HEK293T (cell line): Measurements from ENCODE around the gene EML4.

Experiments used
- ARNT ChIP-seq: fragments of 450-650 bp; IDR thresholded peaks from 2 replicates; pipeline ENCODE4 v1.6.1; 2017; ENCODE audit warnings: mild to moderate bottlenecking
- BHLHE40 ChIP-seq: fragments of 450-650 bp; IDR thresholded peaks from 2 replicates; pipeline ENCODE4 v1.6.1; 2016; ENCODE audit warnings: mild to moderate bottlenecking, moderate library complexity, borderline replicate concordance
- CTBP1 ChIP-seq: fragments of 450-650 bp; IDR thresholded peaks from 2 replicates; pipeline ENCODE4 v1.6.1; 2016; ENCODE audit warnings: borderline replicate concordance
- ELF4 ChIP-seq: fragments of 450-650 bp; IDR thresholded peaks from 2 replicates; pipeline ENCODE4 v1.6.1; 2017; ENCODE audit warnings: antibody characterized with exemption
- FOXA1 ChIP-seq: fragments of 450-650 bp; IDR thresholded peaks from 2 replicates; pipeline ENCODE4 v1.6.1; 2016; ENCODE audit warnings: mild to moderate bottlenecking
- FOXM1 ChIP-seq: fragments of 450-650 bp; IDR thresholded peaks from 2 replicates; pipeline ENCODE4 v1.6.1; 2017; ENCODE audit warnings: mild to moderate bottlenecking, borderline replicate concordance
- L3MBTL2 ChIP-seq: fragments of 450-650 bp; conservative IDR thresholded peaks from 2 replicates; pipeline ENCODE4 v1.6.1; 2016; ENCODE audit warnings: mild to moderate bottlenecking
- NFRKB ChIP-seq: fragments of 450-650 bp; IDR thresholded peaks from 2 replicates; pipeline ENCODE4 v1.6.1; 2016; ENCODE audit warnings: mild to moderate bottlenecking, moderate library complexity
- SP1 ChIP-seq: fragments of 450-650 bp; IDR thresholded peaks from 2 replicates; pipeline ENCODE4 v1.6.1; 2017
- TARDBP ChIP-seq: fragments of 450-650 bp; IDR thresholded peaks from 2 replicates; pipeline ENCODE4 v1.6.1; 2016

- TF ChIP-seq SP1 (no peak), BHLHE40 (no peak), ARNT (no peak), L3MBTL2 (no peak), TARDBP (no peak), FOXA1 (no peak), NFRKB (no peak), ELF4 (no peak), FOXM1 (no peak), CTBP1 (no peak)
Measured at GRCh38 chr2:42123426-42123825, 45.7 kb upstream of the EML4 start.
